ENCODE data around the gene SURF4.
A peak's percentile ranks its signal among the peaks of the same experiment; 100 is the strongest.

SURF4 gene

GRCh38 chr9:133372144-133372543 is 3.7 kb downstream of the SURF4 start:
- no peak for DNase-seq

GRCh38 chr9:133371261-133371711 is 4.6 kb downstream of the SURF4 start:
- DNase-seq: peak; percentile 67 to 68

GRCh38 chr9:133370685-133371084 is 5.2 kb downstream of the SURF4 start:
- DNase-seq: no peak

GRCh38 chr9:133369933-133370332 is 5.9 kb downstream of the SURF4 start:
- no peak for DNase-seq

- no peak for DNase-seq
Measured at GRCh38 chr9:133369422-133369821, 6.4 kb downstream of the SURF4 start.

- no peak for DNase-seq
Measured at GRCh38 chr9:133368249-133368881, 7.5 kb downstream of the SURF4 start.

GRCh38 chr9:133367778-133368177 is 8.1 kb downstream of the SURF4 start:
- no peak for DNase-seq

GRCh38 chr9:133367221-133367620 is 8.6 kb downstream of the SURF4 start:
- no peak for DNase-seq

GRCh38 chr9:133366435-133366834 is 9.4 kb downstream of the SURF4 start:
- no peak for DNase-seq

GRCh38 chr9:133362359-133363044 is 13.4 kb downstream of the SURF4 start:
- DNase-seq: no peak

- no peak for DNase-seq
Measured at GRCh38 chr9:133361507-133362092, 14.3 kb downstream of the SURF4 start.

- no peak for DNase-seq
Measured at GRCh38 chr9:133360400-133361393, 15.2 kb downstream of the SURF4 start.

- no peak for DNase-seq
Measured at GRCh38 chr9:133359399-133360175, 16.3 kb downstream of the SURF4 start.

- no peak for DNase-seq
Measured at GRCh38 chr9:133357656-133358055, 18.2 kb downstream of the SURF4 start.

- peak; percentile 89 to 92 for DNase-seq
Measured at GRCh38 chr9:133356391-133357091, 19.3 kb downstream of the SURF4 start, which contains the start of the genes SURF1 and SURF2. Gene SURF1, minus strand, starts transcription at chr9:133356487. Its CDS starts 34 bp downstream, at chr9:133356453. Gene SURF2, plus strand, starts transcription at chr9:133356550. Its CDS starts 43 bp downstream, at chr9:133356593.

- DNase-seq: no peak
Measured at GRCh38 chr9:133355881-133356357, 19.9 kb downstream of the SURF4 start.

GRCh38 chr9:133354766-133355165 is 21.1 kb downstream of the SURF4 start:
- no peak for DNase-seq

- DNase-seq: no peak
Measured at GRCh38 chr9:133353548-133353947, 22.3 kb downstream of the SURF4 start.

GRCh38 chr9:133352635-133353340 is 23.1 kb downstream of the SURF4 start:
- no peak for DNase-seq

- peak in 1 of 2 donors; percentile 51 for DNase-seq
Measured at GRCh38 chr9:133351908-133352634, 23.8 kb downstream of the SURF4 start.

Measured in stimulated activated CD4-positive, alpha-beta T cell treated with anti-CD3 and anti-CD28 coated beads, Interleukin-2, amount 100 ng/mL, for 48 hours (primary cell).